GM04504 (cell line): ENCODE measurements around the gene FAM200B.

Experiments
- DNase-seq: peaks from one replicate; pipeline ENCODE4 v3.0.0-alpha.2; 2012; ENCODE audit warnings: low read depth

Gene FAM200B

GRCh38 chr4:15736514-15737050 is 55.0 kb downstream of the FAM200B start:
- DNase-seq = no peak

- no peak for DNase-seq
These were observed 55.6 kb downstream of the FAM200B start for GRCh38 chr4:15737255-15737654.

GRCh38 chr4:15738877-15739276 is 57.2 kb downstream of the FAM200B start:
- DNase-seq = no peak
